Glomerular visceral epithelial cell (primary cell): ENCODE measurements around the gene NKG7.
"Not testable (repeated sequence)": the region's sequence is repeated elsewhere in the genome, so short reads cannot be mapped to it uniquely, and the experiment has no call there.

ENCODE experiments used
- DNase-seq: peaks from one replicate; pipeline ENCODE4 v3.0.0-alpha.2; 2016; ENCODE audit errors: extremely low spot score

NKG7 gene, protein sequence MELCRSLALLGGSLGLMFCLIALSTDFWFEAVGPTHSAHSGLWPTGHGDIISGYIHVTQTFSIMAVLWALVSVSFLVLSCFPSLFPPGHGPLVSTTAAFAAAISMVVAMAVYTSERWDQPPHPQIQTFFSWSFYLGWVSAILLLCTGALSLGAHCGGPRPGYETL

DNA sequence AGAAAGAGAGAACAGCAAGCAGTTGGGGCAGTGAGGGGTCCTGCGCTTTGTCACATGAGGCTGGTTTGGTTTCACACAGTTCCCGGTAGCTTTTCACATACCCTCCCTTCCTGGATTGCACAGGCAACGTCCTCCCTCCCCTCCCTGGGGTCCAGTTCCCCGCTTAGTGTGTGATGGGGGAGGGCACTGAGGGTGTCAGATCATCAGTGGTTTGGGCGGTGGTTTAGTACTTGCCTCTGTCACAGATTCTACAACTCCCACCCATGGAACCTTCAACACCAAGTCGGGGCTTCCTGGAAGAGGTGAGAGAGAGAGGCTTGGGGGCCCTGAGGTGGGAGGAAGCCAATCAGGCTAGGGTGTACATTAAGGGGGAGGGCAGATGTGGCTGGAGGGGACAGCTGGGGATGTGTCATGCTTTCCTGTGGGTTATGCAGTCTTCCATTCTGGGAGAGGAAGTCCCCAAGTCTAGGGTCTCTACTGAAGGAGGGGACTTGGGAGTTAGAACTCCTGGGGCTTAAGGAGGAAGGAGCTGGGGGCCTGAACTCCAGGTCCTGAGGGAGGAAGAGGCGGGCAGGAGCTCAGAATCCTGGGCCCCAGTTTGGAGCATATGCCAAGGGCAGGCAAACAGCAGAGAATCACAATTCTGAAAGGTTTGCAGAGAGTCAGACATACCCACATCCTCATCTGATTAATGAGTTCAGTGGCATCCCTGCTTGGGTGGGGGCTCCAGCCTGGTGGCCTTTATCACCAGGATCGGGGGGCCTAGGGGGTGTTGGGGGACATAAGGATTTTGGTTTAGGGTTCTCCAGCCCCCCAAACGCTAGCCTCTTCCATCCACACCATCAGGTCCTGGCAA, at the start of gene NKG7:
Gene NKG7 (minus strand): TSS at position 6 of the 856 bp plus-strand sequence. CDS start 119 bp downstream, outside the sequence.
- no peak for DNase-seq

DNA sequence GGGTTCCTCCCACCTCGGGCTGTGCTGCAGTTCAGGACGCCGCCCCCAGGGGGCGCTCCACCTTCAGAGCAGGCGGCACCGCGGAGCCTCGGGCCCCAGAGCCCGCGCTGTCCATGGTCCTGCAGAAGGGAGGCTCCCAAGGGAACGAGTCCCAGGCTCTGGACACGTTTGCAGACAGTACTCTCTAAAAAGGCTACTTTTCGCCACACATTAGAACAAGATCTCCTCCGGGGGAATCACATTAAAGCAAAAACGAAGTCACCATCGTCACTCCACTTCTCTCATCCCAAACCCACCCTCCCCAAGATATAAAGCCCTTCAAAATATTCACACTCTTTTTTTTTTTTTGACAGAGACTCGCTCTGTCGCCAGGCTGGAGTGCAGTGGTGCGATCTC, 49.6 kb upstream of the NKG7 start:
- peak; percentile 81 for DNase-seq

DNA sequence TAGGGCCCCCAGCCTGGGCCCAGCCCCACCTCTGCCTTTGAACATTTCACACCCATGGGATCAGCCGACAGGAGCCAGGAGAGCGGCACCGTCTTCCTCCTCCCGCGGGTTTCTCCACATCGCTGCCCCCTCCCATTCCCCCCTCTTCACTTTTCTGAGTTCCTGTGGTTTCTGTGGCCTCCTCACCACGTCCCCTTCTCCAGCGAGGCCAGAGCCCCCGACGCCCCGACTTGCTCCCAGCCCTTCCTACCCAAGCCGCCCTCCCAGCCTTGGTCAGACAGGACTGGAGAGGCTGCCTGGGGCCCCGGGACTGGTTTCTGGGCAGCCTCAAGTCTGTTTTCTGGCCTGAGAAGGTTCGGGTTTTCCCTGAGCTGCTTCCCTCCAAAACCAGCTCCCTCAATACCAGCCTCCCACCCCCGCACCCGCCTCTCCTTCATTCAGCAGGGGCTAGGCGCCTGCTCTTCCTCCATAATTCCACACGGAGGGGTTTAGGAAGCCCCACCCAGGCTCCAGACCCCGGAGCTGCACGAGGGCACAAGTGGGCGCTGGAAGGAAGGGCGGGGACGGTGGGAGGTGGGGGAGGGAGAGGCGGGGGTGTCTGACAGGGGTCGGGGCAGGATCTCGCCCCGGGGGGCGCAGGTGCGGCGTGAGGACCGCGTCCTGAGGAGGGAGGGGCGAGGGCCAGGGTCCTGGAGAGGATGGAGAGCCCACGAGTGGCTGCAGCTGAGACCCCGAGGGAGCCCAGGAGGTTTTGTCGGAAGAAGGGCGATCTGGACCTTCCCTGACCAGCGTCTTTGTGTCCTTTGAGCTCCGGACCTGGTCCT, 49.0 kb upstream of the NKG7 start:
- no peak for DNase-seq

DNA sequence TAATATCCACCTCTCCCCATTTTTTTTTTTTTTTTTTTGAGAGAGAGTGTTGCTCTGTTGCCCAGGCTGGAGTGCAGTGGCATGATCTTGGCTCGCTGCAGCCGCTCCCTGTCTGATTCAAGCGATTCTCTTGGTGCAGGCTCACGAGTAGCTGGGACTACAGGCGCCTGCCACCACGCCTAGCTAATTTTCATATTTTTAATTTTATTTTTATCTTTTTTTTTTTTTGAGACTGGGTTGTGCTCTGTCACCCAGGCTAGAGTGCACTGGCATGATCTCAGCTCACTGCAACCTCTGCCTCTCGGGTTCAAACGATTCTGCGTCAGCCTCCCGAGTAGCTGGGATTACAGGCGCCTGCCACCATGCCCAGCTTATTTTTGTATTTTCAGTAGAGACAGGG, 48.1 kb upstream of the NKG7 start:
- not testable (repeated sequence) for DNase-seq

DNA sequence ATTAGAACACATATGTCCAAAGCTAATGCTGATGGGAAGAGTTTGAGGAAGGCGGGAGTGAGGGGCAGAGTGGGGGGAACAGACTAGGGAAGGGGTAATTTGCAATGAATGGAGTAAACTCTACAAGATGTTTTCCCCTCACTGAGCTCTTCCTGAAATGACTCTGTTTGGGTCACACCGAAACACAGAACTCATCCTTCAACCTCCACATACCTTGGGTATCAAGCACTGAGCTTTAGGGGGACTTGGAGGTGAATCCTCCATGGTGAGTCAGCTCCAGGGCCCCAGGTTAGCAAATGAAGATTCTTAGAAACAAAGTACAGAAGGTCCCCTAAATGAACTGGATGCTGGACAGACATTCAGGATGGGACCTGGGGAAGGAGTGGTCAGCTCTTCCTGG, 46.3 kb upstream of the NKG7 start:
- no peak for DNase-seq

DNA sequence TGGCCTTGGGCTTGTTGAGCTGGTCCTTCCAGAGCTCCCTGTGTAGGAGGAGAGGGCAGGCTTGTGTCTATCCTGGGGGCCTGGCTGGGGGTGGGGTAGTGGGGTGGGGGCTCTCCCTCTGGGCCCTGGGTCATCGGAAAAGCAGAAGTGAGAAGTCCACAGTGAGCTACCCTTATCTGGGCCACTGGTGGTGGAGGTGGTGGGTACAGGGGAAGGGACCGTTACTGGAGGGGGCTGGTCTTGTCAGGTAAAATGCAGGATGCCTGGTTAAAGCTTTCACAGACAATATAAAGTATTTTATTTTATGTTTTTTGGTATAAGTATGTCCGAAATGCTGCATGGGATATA, 45.3 kb upstream of the NKG7 start:
- no peak for DNase-seq

DNA sequence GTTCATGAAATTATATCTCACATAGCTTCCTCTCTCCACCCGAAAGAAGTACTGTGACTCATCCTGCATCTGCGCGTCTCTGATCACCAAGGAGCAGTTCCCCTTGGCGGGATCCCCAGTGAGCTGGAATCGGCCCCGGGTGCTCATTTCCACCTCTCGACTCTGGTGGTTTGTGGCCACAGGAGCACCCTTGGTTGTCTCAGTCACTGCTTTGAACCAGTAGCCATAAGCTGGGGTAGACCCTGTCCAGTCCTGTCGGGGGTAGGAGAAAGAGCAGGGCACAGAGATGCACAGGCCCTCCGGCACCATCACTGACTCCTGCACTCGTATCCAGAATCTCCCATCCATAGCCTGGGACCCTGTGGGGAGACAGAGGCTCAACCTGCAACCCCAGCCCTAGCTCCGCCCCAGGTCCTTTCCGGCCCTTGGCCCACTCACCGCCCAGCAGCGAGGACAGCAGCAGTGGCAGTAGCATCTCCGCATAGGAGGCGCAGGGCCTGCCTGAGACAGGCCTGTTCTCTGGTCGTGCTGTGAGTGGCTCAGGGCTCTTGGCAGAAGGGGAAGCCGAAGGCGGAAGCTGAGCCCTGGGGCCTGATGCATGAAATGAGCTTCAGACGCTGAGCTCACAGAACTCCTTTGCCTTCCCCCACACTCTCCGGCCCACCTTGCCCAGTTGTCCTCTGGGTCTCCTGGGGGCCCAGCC, 44.8 kb upstream of the NKG7 start, which contains the start of gene SIGLEC10:
Gene SIGLEC10 (minus strand): TSS at position 536 of the 703 bp plus-strand sequence. CDS start 61 bp downstream, at position 475.
- DNase-seq: no peak

DNA sequence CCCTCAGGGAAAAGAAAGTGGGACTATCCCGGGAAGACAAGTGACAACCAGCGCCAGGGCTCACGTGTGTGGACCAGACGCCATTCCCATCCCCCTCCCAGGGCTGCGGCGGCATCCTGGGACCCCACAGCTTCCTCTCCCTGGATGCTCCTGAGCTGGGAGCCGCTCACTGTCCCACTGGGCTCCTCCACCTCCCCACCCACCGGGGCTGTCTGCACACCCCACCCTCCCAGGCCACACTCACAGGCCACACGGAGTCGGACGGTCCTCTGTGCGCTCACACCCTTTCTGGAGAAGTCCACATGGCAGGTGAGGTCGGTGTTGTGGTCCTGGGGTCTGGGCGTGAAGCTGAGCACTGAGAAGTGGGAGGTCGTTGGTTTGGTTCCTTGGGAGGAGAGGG, 44.0 kb upstream of the NKG7 start:
- DNase-seq: not testable (repeated sequence)

DNA sequence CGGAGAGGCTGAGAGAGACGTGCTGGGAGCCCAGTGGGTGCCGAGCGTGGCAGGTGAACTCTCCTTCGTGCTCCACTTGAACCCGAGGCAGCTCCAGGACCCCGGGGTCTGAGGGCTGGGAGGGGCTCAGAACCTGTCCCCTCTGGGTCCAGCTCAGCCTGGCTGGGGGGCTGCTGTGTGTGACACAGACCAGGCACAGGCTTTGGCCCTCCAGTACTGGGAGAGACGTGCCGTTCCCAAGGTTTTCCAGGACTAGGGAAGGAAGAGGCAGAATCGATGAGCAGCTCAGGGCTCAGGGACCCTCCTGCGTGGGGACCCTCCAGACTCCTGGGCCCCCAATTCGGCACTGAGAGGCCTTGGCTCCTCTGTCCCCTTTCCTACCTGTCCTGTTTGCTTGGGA, 42.7 kb upstream of the NKG7 start:
- DNase-seq: no peak

DNA sequence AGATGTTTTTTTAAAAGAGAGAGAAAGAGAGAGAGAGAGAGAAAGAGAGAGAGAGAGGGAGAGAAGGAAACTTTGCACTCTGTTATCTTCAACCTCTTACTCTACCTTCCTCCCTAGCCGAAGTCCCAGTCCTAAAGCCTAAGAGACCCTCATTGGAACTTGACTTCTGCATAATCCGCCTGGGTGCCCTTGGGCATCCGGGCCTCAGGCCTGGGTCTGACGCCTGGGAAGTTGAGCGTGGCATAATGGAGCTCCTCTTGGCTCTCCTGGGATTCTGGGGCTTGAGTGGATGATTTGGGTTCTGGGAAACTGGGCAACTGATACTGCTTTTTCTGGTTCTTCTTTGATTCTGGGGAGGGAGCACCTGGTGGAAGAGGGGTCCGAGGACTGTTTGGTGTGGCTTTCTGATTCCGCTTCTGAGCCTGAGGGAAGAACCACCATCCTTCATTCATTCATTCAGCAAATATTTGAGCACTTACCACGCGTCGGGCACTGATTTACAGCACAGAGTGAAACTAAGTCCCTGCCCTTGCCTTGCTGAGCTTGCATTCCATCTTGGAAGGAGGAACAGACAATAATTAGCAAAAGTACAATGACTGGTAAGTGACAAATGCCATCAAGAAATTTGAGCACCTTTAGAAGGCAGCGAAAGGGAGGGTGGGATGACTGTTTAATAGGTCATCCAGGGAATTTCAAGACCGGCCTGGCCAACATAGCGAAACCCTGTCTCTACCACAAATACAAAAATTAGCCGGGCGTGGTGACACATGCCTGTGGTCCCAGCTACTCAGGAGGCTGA, 38.7 kb upstream of the NKG7 start:
- DNase-seq: no peak

DNA sequence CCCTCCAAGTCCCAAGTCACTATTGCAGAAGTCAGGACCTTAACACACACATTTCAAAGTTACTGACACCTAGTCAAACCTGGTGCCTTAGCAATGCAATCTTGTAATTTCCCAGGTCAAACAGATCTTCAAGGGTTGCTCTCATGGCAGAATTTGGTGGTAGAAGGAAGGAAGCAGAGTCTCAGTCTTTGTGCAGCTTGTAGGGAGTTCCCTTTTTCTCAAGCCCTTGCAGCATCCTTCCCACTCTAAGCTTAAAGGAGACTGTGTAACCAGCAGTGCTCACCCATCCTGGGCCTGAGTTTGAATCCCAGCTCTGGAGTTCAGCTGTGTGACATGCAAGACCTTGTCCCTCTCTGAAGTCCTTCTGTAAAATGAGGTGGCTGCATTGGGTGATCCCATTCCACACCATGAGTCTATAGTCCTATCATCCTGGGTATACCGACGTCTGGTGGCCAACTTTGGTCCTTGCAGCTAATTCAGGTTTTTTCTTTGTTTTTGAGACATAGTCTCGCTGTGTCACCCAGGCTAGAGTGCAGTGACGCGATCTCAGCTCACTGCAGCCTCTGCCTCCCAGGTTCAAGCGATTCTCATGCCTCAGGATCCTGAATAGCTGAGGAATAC, 35.2 kb upstream of the NKG7 start:
- DNase-seq: peak; percentile 37

DNA sequence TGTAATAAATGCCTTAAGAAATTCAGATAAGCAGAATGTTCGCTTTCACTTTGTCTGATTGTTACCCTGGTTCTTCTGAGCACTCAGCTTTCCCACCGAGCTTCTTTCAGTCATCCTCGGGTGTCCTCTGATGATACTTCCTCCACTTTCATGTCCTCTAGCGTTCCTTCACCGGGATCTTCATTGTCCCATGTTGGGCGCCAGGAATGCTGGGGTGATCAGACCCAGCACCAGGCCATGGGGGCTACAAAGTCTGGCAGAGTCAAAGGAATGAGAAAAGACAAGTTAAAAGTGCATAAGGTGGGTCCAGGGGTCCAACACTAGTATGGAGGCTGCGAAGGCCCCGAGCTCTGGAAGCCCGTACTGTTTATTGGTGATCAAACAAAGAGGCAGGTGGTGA, 29.7 kb upstream of the NKG7 start:
- DNase-seq: no peak

DNA sequence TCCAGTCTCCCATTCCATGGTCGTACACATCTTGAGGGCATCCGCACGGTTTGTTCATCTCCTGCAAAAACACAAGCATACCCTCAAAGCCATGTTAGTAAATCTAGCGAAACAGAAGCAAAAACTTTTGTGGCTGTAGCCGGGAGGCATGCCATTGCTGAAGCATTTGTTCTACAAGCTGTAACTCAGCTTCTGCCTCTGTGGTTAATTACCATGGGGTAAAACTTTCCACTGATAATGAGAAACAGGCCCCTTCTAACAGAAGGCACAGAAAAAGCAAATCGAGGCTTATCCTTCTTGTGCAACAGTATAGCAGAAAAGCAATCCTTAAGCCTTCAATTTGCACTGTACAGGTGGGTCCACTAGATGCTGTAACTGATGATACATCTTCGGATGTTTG, 27.5 kb upstream of the NKG7 start:
- DNase-seq: not testable (repeated sequence)

DNA sequence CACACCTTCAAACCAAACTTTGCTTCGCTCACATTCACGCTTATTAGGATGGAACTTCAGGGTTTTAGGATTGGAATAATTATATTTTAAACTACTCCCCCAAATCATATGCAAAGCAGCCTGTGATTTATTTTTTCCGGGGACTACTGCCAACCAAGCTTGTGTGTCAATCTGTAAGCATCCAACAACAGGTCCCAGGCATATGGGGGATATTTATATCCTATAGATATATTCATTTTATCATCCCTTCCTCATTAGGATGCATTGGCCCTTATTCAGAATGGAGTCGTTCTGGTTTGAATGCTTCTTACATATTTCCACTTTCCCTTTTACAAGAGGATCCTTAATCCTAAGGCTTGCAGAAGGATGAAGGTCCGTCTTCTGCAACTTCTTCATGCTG, 26.8 kb upstream of the NKG7 start:
- no peak for DNase-seq

DNA sequence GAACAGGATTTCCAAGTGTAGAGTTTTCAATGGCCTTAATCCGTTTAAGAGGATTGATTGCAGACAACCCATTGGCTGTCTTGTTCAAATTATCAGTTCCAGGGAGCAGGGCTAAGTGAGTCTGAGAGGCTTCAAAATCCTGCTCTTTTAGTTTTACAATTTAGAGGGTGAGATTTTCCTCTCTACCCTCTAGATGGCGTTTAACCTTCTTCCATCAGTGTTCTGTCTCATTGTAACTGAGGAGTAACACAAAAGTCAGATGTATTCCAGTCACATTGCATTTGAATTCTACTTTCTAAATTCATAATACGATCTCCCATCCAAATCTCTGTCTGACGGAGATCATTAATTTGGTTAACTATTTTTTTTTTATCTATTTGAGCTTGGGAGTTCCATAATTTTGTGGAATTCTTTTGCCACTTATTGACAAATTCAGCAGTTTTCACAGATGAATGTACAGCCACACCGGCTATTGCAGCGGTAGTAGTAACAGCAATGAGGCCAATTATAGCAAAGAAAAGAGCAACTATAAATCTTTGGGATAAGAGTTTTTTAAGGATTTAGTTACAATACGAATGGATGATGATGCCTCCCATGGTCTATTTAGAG, 25.7 kb upstream of the NKG7 start:
- DNase-seq: no peak

DNA sequence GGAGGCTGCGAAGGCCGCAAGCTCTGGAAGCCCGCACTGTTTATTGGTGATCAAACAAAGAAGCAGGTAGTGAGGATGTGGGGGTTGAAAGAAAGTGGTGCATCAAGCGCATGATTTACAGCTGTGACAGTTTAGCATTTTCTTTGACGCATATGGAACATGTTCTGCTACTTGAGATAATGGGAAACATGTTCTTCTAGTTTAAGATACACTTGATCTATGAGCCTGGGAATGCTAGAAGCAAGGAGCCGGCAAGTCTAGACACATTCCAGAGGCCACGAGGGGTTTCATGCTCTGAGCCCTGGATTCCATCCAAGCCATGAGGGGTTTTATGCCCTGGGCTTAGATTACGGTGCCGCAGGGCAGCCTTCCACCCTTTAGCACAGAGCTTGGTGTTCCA, 25.0 kb upstream of the NKG7 start:
- DNase-seq: not testable (repeated sequence)

DNA sequence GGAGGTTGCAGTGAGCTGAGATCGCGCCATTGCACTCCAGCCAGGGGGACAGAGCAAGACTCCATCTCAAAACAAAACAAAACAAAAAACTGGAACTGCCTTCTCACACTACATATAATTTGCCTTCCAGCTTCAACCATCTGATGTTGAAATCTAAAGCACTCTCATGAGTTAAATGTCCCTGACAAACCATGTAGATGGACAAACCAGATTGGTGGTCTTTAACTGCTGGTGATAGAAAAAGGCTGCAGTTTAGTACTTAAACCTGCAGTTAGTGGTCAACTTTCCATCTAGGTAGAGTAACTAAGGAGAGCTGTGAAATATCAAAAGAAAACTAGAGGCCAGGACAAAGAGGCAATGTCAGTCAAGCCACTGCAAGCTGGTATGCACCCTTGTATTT, 23.7 kb upstream of the NKG7 start:
- DNase-seq: no peak

DNA sequence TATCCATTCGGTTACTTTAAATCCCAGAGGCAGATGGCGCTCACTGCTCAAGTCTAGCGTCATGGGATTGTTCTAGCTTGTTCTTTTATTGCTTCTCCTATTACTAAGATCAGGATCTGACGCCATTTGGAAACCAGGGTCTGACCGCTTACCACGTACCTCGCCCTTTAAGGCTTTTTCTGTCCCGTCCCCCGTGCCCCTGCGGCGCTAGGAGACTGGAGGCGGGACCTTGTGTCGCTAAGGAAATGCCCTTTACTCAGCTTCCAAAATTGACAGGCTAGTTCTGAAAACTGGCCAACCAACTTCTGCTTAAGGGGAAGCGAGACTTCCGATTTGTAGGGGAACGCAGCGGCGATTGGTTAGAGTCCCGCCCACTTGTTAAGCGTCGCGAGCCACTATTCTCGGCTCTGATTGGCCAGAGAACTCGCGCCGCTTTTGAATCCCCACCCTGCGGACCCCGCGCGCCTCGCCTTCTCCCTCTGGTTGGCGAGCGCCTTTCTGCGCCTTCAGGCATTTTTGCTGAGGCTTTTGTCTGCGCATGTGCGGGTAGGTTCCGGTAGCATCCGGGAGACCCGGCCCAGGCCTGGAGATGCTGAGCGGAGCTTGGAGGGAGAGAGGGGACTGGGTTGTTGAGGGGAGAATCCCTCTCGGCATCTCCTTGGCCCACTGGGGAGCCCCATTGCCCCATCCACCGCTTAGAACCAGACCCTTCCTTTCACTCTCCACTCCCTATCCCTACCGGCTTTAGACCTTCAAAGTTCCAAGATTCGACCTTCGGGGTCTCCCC, 21.8 kb upstream of the NKG7 start:
- peak; percentile 98 for DNase-seq

DNA sequence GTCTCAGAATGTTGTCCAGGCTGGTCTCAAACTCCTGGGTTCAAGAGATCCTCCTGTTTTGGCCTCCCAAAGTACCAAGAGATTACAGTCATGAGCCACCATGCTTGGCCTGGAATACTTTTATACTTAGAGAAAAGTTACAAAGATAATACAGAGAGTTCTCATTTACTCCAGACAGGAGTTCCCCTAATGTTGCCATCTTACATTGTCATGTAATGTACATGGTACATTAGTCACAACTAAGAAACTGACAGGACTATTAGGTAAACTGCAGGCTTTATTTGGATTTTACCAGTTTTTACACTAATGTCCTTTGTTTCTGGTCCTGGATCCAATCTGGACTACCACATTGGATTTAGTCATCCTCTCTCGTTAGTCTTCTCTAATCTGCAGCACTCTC, 20.2 kb upstream of the NKG7 start:
- no peak for DNase-seq
